HG03159 (cell line): Measurements from ENCODE around the gene DIP2C.

Experiments
- ATAC-seq: cut with Tn5 transposase; IDR thresholded peaks from one replicate; pipeline ENCODE4 v1.9.1; 2021; ENCODE audit warnings: mild to moderate bottlenecking, moderate library complexity; ENCODE audit not compliant: unreplicated experiment

The DIP2C gene

GRCh38 chr10:299512-299911, 390.0 kb downstream of the DIP2C start:
- no peak for ATAC-seq

DNA sequence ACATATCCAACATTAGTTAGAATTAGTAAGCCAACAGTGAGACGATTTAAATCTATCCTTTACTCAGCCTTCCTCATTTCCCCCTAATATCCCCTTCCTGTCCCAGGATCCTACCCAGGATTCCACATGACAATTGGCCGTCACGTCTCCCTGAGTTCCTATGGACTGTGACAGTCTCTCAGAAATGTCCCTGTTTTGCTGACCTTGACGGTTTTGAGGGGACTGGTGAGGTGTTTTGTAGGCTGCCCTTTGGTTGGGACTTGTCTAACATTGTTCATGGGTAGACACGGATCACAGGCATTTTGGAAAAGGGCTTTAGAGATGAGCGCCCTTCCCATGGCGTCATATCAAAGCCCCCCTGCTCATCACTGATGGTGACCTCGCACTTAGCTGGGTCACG, 391.4 kb downstream of the DIP2C start:
- ATAC-seq = no peak

- no peak for ATAC-seq
Measured at GRCh38 chr10:297567-297966, 391.9 kb downstream of the DIP2C start.

- ATAC-seq = no peak
Measured at GRCh38 chr10:293636-294035, 395.8 kb downstream of the DIP2C start.

GRCh38 chr10:290026-290725, 399.3 kb downstream of the DIP2C start:
- ATAC-seq = no peak

DNA sequence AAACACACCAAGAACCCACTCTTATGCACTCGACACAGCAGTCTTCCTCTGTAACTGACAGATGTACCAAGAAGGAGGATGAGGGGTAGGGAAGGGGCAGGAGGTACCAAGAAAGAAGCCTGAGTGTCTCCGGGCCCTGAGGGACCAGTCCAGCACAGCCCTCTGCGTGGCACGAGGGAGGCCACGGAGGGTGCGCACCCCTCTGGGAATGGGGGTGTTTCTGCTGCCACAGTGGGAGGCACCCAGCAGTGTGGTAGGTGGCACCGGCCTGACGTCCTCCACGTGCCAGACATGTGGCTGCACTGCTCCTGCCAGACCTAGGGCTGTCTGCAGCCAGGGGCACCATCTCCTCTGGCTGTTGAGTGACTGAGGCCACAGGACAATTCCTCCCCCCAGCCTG, 399.9 kb downstream of the DIP2C start:
- no peak for ATAC-seq

GRCh38 chr10:288316-289200, 400.9 kb downstream of the DIP2C start:
- no peak for ATAC-seq

DNA sequence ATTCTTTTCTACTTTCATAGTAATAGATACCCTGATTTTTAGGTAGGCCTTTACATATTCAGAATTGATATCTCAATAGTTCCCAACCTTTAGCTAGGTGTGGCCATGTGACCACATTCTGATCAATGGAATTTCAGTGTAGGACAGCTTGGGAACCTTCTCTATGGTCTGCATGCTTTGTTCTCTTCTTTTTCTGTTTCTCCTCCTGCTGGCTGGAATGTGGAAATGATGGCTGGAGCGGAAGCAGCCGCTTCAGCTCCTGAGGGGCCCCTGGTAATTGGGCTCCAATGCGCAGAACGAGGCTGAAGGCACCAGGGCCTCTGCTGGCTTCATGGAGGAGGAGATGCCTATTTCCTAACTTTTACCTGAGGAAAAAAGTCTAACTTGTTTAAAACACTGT, 401.7 kb downstream of the DIP2C start:
- no peak for ATAC-seq

GRCh38 chr10:287026-287709, 402.3 kb downstream of the DIP2C start:
- ATAC-seq = no peak

- no peak for ATAC-seq
Measured at GRCh38 chr10:285216-285615, 404.3 kb downstream of the DIP2C start.

GRCh38 chr10:283916-284356, 405.5 kb downstream of the DIP2C start:
- peak; percentile 87 for ATAC-seq

DNA sequence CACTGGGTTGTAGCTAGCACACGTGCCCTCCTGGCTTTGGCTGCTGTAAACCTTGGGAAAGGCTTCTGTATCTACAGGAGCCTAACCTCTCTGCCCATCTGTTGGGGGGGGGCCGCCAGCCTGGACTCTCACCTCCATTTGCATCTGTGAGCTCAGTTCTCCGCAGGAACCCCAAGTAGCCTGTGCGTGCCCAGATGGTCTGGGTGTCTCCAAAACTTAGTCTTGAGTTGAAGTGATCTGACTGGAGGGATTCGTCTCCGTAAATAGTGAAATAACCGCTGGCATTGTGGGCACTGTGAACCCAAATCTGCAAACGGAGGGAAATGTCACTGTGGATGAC, 406.4 kb downstream of the DIP2C start:
- ATAC-seq = no peak

- no peak for ATAC-seq
Measured at GRCh38 chr10:282294-283139, 407.0 kb downstream of the DIP2C start.

- ATAC-seq = no peak
Measured at GRCh38 chr10:279655-280054, 409.8 kb downstream of the DIP2C start.

DNA sequence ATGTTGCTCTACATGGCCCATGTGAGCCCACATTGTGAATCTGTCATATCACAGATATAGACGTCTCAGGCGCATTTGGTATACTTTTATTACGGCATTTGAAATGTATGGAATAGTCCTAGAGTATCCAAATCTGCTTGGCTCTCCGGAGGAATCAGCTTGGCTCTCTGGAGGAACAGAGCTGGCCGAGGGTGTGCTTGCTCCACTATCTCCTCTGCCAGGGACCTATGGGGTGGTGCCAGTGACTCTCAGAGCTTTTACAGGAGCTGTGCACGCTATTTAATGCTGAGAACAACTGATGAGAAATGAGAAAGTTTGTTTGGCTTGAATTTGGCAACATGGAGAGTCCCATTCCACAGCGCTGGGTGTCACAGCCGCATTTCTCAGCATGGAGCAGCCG, 410.2 kb downstream of the DIP2C start:
- no peak for ATAC-seq

DNA sequence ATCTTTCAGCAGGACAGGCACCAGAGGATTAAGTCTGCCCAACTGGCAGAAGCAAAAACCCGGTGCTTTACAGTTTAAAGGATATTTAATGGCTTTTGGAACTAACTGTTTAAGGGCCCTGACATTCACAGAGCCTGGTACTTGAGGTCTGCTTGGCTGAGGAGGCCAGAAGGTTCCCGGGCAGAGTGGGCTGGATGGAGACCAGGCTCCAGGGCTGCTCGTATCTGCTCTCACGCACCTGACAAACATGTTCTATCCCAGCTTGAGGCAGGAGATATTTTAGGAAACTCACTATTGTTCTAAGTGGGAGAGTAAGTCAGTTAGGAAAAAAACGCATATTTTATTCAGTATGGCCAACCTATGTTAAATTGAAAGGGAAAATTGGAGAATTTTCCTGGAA, 410.8 kb downstream of the DIP2C start:
- ATAC-seq = no peak

GRCh38 chr10:277963-278362, 411.5 kb downstream of the DIP2C start:
- ATAC-seq = no peak

DNA sequence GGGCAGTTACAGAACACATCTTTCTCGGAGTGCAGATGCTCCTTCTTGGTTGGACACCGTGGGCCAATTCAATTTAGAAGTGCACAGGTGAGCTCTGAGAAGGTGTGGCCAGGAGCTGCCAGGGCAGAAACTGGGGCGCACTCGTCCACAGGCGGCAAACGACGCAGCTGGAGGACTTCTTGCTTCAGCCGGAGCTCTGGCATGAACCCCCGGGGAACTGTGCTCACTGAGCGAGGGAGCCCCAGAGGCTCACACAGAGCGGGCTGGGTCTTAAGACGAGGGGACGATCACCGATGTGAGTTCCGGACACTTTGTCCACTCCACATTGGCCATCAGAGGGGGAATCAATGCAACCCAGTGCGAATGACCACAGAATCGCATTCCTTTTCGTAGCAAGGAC, 413.8 kb downstream of the DIP2C start:
- no peak for ATAC-seq

GRCh38 chr10:274866-275265, 414.6 kb downstream of the DIP2C start:
- ATAC-seq = no peak

DNA sequence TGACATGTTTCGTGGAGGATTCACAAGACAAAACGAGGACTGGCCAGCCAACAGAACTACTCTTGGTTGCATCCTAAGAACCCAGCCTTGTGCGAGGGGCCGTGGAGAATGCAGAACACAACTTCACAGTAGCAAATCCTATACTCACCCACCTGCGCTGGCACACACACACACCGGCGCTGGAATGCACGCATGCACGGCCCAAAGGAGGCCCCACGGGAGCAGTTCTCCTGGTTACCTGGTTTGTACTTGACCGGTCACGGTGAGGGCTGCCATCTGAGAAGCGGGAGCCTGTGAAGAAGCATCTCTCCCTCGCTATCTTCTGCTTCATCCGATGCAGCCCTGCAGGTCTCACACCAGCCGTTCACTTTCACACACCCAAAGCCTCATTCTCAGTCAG, 416.4 kb downstream of the DIP2C start:
- ATAC-seq = no peak

GRCh38 chr10:271722-272121, 417.7 kb downstream of the DIP2C start:
- no peak for ATAC-seq
